BE2C (cell line): ENCODE measurements around the gene TREX2.

Source experiments
- DNase-seq: peaks from one replicate; pipeline ENCODE4 v3.0.0-alpha.2; 2020
- H3K27me3 ChIP-seq: fragments of 250-450 bp; sonication (Bioruptor Pico); 2 replicates; pipeline ENCODE4 v1.5.1; 2020; ENCODE audit warnings: mild to moderate bottlenecking
- H3K36me3 ChIP-seq: fragments of 250-450 bp; sonication (Bioruptor Pico); 2 replicates; pipeline ENCODE4 v1.5.1; 2020; ENCODE audit warnings: mild to moderate bottlenecking
- H3K4me1 ChIP-seq: fragments of 250-450 bp; sonication (Bioruptor Pico); 2 replicates; pipeline ENCODE4 v1.5.1; 2020
- H3K4me3 ChIP-seq: 2 replicates; pipeline ENCODE4 v1.5.1; 2011; ENCODE audit warnings: low read depth, low read length
- H3K9me3 ChIP-seq: fragments of 250-450 bp; sonication (Bioruptor Pico); 2 replicates; pipeline ENCODE4 v1.5.1; 2020
- CTCF ChIP-seq: IDR thresholded peaks from 2 replicates; pipeline ENCODE4 v1.5.1; 2012; ENCODE audit warnings: mild to moderate bottlenecking, low read depth, low read length

Gene TREX2

GRCh38 chrX:153486171-153486570 lies 40.3 kb upstream of the TREX2 start:
- Histone ChIP-seq H3K9me3 (no peaks in the 10 kb centered on the region), H3K4me1 (peaks cover 14% of the 10 kb centered on the region), H3K4me3 (no peak overlapping the region), H3K27me3 (no peaks in the 10 kb centered on the region), H3K36me3 (no peaks in the 10 kb centered on the region)
- no peak for TF ChIP-seq CTCF
- DNase-seq, result peak; percentile 48

GRCh38 chrX:153485396-153486080 lies 39.7 kb upstream of the TREX2 start:
- Histone ChIP-seq H3K4me1 (peaks cover 14% of the 10 kb centered on the region), H3K36me3 (no peaks in the 10 kb centered on the region), H3K4me3 (no peak overlapping the region), H3K27me3 (no peaks in the 10 kb centered on the region), H3K9me3 (no peaks in the 10 kb centered on the region)
- no peak for DNase-seq
- TF ChIP-seq CTCF, result no peak

GRCh38 chrX:153482376-153483015 lies 36.6 kb upstream of the TREX2 start:
- Histone ChIP-seq H3K4me3 (no peak overlapping the region), H3K36me3 (no peaks in the 10 kb centered on the region), H3K27me3 (no peaks in the 10 kb centered on the region), H3K9me3 (no peaks in the 10 kb centered on the region), H3K4me1 (peaks cover 12% of the 10 kb centered on the region)
- no peak for DNase-seq
- TF ChIP-seq CTCF, result no peak

GRCh38 chrX:153481043-153481442 lies 35.2 kb upstream of the TREX2 start:
- Histone ChIP-seq H3K9me3 (no peaks in the 10 kb centered on the region), H3K27me3 (no peaks in the 10 kb centered on the region), H3K4me3 (no peak overlapping the region), H3K4me1 (peaks cover 18% of the 10 kb centered on the region), H3K36me3 (no peaks in the 10 kb centered on the region)
- no peak for TF ChIP-seq CTCF
- no peak for DNase-seq

GRCh38 chrX:153478746-153479145 lies 32.9 kb upstream of the TREX2 start:
- Histone ChIP-seq H3K9me3 (no peaks in the 10 kb centered on the region), H3K36me3 (no peaks in the 10 kb centered on the region)

More at GRCh38 chrX:153478746-153479145, 32.9 kb upstream of the TREX2 start:
- no peak for DNase-seq
- Histone ChIP-seq H3K4me3 (no peak overlapping the region), H3K27me3 (no peaks in the 10 kb centered on the region), H3K4me1 (peaks cover 26% of the 10 kb centered on the region)
- TF ChIP-seq CTCF, result no peak
